HG02759 (cell line): ENCODE measurements around the gene FAM234B.
"Not testable (repeated sequence)": the region's sequence is repeated elsewhere in the genome, so short reads cannot be mapped to it uniquely, and the experiment has no call there.

ENCODE experiments used
- ATAC-seq: cut with Tn5 transposase; IDR thresholded peaks from one replicate; pipeline ENCODE4 v1.9.1; 2021; ENCODE audit warnings: mild to moderate bottlenecking, moderate library complexity; ENCODE audit not compliant: unreplicated experiment

The FAM234B gene

DNA sequence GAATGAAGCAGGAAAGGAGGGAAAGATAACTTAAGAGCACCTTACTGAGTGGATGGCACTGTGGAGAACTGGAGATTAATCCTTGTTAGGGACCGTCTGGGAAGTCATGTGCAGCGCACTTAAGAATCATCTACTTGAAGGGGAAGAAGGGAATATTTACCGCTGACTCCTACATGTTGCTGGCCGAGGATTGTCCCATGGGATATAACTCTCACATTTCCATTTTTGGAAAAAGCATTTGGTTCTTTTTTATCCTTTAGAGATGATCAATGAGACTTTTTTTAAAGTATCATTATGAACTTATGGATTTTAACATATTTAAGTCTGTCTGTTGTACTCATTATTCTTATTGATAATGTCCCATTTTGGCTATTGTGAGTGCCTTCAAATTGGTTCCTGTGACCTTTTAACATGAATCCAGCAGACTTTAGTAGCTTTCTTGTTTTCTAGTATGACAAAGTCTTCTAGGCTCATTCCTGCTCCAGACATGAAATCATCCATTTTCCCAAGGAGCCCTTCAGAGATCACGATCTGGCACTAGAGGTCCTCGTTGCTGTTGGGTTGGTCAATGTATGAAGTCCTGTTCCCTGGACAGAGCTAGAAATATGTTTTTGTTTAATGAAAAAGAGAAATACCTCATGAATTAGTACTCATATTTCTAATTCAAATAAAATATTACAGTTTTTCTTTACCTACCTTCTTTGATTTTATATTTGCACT lies 20.2 kb upstream of the FAM234B start:
- ATAC-seq, result no peak

DNA sequence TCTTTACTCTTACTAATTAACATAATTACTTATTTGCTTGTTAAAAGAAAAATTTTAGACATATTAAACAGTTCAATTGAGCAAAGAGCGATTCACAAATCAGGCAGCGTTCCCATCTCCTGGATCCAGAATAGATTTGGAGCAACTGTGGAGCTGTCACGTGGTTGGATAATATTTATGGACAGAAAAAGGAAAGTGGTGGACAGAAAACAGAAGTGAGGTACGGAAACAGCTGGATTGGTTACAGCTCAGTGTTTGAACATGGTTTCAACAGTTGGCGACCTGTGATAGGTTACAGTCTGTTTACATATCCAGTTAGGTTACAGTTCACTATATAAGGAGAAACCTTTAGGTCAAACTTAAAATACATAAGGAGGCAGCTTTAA lies 19.7 kb upstream of the FAM234B start:
- no peak for ATAC-seq

DNA sequence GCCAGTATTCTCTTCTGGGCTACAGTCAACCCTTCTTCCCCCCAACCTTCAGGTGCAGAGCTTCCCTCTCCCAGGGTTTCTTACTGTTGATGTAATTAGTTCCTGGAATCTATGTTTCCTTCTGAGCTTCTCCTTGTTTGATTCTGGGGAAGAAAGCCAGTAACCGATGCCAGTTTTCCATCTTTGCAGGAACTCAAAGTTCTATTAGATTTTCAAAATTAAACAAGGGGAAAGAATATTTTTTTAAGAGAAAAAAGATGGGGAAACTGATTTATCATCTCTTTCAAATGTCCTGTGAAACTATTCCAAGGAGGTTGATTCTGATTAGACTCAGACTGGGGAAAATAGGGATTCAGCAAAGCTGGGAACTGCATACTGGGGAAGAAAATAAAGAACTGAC lies 17.9 kb upstream of the FAM234B start:
- no peak for ATAC-seq

GRCh38 chr12:13027032-13027431 lies 17.1 kb upstream of the FAM234B start:
- no peak for ATAC-seq

- no peak for ATAC-seq
These were observed 16.7 kb upstream of the FAM234B start for GRCh38 chr12:13027508-13027907.

GRCh38 chr12:13028825-13029570 lies 15.2 kb upstream of the FAM234B start:
- no peak for ATAC-seq

GRCh38 chr12:13030541-13031291 lies 13.5 kb upstream of the FAM234B start:
- no peak for ATAC-seq

- no peak for ATAC-seq
These were observed 12.0 kb upstream of the FAM234B start for GRCh38 chr12:13032164-13032563.

DNA sequence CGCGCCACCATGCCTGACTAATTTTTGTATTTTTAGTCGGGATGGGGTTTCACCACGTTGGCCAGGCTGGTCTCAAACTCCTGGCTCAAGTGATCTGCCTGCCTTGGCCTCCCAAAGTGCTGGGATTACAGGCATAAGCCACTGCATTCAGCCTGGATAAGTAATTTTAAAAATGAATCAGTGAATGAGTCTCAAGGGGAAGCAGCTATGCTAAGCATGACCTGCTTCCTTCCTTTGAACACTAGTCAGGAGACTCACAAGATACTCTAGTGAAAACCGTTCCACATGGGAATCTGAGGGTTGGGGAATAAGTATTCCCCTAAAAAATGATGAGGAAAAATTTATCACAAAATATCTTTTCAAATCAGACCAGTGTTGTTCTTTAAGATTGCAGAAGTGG lies 10.7 kb upstream of the FAM234B start:
- no peak for ATAC-seq

DNA sequence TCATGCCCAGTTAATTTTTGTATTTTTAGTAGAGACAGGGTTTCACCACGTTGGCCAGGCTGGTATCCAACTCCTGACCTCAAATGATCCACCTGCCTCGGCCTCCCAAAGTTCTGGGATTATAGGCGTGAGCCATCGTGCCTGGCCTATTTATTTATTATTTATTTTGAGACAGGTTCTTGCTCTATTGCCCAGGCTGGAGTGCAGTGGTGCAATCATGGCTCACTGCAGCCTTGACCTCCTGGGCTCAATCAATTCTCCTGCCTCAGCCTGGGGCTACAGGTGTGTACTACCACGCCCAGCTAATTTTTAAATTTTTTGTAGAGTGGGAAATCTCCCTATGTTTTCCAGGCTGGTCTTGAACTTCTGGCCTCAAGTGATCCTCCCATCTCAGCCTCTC lies 8.8 kb upstream of the FAM234B start:
- ATAC-seq, result not testable (repeated sequence)

- ATAC-seq, result no peak
These were observed 7.3 kb upstream of the FAM234B start for GRCh38 chr12:13036881-13037280.

GRCh38 chr12:13038491-13039161 lies 5.6 kb upstream of the FAM234B start:
- ATAC-seq, result no peak

DNA sequence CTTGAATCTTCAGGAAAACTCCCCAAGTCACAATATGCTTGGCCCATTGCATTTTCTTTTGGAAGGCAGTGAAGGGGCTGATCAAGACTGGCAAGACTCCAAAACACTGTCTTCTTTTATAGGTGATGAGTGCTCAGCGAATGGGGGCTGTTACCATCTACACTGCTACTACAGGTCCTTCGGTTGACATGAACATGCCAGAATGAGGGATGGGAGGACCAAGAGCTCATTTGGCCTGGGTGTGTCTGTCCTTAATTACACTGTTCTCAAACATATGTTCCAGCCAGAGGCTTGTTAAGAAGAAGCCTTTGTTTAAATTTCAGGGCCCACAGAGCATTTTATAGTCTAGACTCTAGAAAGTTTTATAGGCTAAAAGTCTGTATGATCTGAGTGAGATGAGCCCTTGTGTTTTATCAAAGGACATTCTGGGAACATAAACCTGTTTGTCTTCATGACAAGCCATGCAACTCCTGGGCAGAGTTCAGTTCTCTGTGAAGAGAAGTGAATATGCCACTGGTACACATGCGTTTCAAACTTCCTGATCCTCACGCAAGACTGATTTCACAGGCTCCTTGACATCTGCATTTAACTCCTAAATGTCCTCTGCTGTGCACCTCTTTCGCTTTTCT lies 4.7 kb upstream of the FAM234B start:
- ATAC-seq, result no peak

DNA sequence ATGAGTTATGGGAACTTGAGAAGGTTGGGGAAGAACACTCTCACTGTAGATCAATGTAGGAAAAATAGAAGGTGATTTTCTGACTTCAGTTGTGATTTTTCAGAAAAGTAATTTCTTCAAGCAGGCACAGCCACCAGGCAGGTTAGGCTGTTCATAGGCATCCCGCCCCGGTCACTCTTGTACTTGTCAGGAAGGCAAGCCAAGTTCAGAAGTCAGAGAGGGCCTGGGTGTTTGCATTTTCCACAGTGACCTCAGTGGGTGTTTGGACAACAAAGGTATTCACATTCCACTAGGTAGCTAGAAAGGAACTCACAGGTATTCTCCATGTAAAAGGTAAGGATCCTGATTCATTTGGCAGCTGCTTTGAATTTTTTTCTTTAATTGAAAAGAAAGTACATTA lies 3.0 kb upstream of the FAM234B start:
- ATAC-seq, result no peak

DNA sequence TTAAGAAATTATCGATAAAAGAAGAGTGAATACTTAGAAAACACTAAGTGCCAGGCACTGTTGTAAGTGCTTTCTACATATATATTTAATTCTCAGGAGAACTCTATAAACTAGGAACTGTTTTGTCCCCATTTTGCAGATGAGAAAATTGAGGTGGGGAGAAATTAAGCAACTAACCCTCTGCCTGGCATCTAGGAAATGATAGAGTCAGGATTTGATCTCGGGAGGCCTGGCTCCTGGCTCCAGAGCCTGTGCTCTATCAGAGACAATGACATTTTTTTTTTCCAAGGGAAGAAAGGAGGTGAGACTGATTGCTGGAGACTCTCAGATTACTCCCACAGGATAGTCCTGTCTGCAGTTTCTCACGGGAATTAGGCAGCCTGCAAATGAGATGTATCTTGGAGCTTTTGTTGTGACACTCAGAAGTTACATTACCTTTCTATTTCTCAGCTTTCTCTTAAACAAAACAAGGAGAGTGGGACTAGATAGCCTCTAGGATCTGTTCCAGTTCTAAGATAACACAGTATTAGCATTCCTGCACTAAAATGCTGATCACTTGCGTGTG lies 1.4 kb upstream of the FAM234B start:
- no peak for ATAC-seq

- no peak for ATAC-seq
These were observed 722 bp downstream of the FAM234B start for GRCh38 chr12:13044906-13045299.

DNA sequence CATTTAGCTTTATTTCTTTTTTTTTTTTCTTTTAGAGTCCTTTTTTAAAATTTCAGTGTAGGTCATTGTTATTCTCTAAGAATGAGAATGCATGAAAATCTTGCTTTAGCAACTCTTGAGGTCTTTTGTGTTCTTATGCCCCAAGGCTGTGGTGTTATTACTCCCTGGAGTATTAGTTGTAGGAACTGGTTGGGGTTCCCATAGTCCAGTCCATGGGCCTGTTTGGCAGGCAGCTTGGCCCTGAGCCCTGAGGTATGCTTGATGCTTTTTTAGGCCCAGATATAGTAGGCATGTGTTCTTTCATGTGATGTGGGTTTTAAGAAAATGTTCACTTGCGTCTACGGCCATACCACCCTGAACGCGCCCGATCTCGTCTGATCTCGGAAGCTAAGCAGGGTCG lies 1.6 kb downstream of the FAM234B start:
- ATAC-seq, result no peak

DNA sequence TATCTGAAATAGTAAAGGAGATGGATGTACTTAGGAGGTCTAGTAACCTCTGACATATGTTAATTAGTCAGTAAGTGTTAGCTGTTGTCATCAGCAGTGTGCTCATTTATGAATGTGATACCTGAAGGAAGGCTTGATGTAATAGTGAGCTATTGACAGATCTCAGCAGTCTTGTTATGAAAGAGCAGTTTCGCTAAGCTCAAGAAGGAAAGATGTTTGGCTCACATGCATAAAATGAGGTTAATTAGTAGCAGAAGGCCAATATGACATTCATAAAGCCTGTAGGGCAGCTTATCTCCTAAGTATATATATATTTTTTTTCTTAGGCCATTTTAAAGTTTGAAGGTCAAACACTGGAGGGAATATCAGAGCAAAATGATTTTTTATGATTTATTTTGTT lies 2.8 kb downstream of the FAM234B start:
- ATAC-seq, result peak; percentile 42

GRCh38 chr12:13049816-13050215 lies 5.6 kb downstream of the FAM234B start:
- ATAC-seq, result no peak

DNA sequence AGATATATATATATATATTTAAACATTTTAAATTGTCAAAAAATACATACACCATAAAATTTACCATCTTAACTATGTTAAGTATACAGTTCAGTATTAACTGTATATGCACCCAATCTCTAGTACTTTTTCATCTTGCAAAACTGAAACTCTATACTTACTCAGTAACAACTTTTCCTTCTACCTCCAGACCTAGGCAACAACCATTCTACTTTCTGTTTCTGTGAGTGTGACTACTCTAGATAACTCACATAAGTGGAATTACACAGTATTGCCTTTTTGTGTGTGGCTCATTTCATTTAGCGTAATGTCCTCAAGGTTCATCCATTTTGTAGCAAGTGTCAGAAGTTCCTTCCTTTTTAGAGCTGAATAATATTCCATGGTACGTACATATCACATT lies 8.2 kb downstream of the FAM234B start:
- no peak for ATAC-seq

- not testable (repeated sequence) for ATAC-seq
These were observed 9.4 kb downstream of the FAM234B start for GRCh38 chr12:13053617-13054016.
